Body of pancreas (tissue), 4 donors: Measurements from ENCODE around the gene MAGEA3.
"Not testable (repeated sequence)": the region's sequence is repeated elsewhere in the genome, so short reads cannot be mapped to it uniquely, and the experiment has no call there.

Experiments used
- CTCF ChIP-seq, 7 experiments: fragments of 450-650 bp in 4 of 7; fragments of 200-600 bp in 3 of 7; sonication (generic) in 3 of 7; IDR thresholded peaks; one replicate each; pipeline ENCODE4 v1.5.1; 2016 to 2019; ENCODE audit warnings: antibody characterized with exemption in 7 of 7
- POLR2A ChIP-seq, 3 donors: fragments of 450-650 bp; IDR thresholded peaks; one replicate each; pipeline ENCODE4 v1.6.1; 2016; ENCODE audit warnings: antibody characterized with exemption in 3 of 3, mild to moderate bottlenecking in 2 of 3

GRCh38 chrX:152713815-152714787 lies 15.5 kb downstream of the MAGEA3 start, which contains the start of gene MAGEA2B:
- TF ChIP-seq CTCF, POLR2A (IDR thresholded peaks at IDR 0.05): not testable (repeated sequence)
